Neural cell (in vitro differentiated cells): ENCODE data around the gene MEN1.

Experiments used
- EP300 ChIP-seq: fragments of 450-650 bp; conservative IDR thresholded peaks from 2 replicates; pipeline ENCODE4 v1.6.1; 2014; ENCODE audit warnings: antibody characterized with exemption, mild to moderate bottlenecking, moderate library complexity; ENCODE audit not compliant: poor library complexity, severe bottlenecking
- POLR2AphosphoS5 ChIP-seq: IDR thresholded peaks from 2 replicates; pipeline ENCODE4 v1.6.1; 2012
- TAF1 ChIP-seq: IDR thresholded peaks from 2 replicates; pipeline ENCODE4 v1.6.1; 2012; ENCODE audit warnings: low read depth
- TF ChIP-seq, protein P1 (sequence below): fragments of 450-650 bp; IDR thresholded peaks from 2 replicates; pipeline ENCODE4 v1.5.1; 2014; ENCODE audit warnings: antibody characterized with exemption, mild to moderate bottlenecking, moderate library complexity; ENCODE audit not compliant: poor library complexity, severe bottlenecking

DNA sequence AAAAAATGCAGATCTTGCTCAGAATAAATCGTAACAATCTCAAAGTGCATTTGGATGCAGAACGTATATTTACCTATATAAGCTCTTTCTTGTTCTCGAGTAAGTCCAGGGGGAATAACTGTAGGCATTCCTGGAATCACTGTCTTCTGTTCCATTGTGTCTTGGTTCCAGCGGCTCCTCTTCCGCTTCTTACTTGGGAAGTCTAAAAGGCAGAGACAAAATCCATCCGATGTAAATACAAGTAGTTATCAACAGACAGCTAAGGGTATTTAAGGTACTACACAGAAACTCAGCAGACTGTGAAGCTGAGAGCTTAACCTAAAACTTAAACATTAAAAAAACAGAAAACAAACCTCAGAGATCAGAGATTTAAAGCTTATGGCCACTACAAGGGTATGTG, 33.9 kb downstream of the MEN1 start:
- TF ChIP-seq, protein P1, sequence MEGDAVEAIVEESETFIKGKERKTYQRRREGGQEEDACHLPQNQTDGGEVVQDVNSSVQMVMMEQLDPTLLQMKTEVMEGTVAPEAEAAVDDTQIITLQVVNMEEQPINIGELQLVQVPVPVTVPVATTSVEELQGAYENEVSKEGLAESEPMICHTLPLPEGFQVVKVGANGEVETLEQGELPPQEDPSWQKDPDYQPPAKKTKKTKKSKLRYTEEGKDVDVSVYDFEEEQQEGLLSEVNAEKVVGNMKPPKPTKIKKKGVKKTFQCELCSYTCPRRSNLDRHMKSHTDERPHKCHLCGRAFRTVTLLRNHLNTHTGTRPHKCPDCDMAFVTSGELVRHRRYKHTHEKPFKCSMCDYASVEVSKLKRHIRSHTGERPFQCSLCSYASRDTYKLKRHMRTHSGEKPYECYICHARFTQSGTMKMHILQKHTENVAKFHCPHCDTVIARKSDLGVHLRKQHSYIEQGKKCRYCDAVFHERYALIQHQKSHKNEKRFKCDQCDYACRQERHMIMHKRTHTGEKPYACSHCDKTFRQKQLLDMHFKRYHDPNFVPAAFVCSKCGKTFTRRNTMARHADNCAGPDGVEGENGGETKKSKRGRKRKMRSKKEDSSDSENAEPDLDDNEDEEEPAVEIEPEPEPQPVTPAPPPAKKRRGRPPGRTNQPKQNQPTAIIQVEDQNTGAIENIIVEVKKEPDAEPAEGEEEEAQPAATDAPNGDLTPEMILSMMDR = no peak
- TF ChIP-seq POLR2AphosphoS5 (no peak), TAF1 (no peak), EP300 (no peak)
